ENCODE measurements around the gene ATG14. TPM values are rescaled to one million over a fixed set of nuclear protein-coding genes. Genes with fewer than 3 reads are reported as not detected.

Gene ATG14
- polyA plus RNA-seq, 1 of the 3 experiments (the other 2 are of a cell fraction), result 4.3 TPM

DNA sequence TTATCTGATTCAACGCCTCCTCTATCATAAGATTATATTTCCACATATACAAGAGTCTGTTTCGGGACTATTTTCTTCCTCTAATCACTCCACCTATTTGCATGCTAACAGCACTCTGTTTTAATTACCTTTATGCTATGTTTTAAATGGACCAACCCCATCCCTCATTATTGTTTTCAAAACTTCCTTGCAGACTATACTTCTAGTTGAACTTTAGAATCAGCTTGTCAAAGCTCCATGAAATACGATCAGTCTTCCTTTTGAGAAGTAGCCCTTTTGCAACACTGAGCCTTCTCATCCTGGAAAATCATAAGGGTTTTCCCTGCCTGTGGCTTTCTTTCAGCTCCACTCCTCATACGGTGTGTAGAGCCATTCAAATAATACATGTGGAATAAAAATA lies 36.9 kb downstream of the ATG14 start:
- no peaks in the 10 kb centered on the region for H3F3A ChIP-seq (replicated peaks; ENCODE audit: insufficient read depth)
- no peaks in the 10 kb centered on the region for H3K9me2 ChIP-seq
- no peak overlapping the region for H3K4me2 ChIP-seq
- H3K9ac ChIP-seq, result no peak overlapping the region
- ChIA-PET CTCF (interaction anchor here (3.5 kb wide), 1 partner anchor 20 kb away, joined by 18 read pairs; no protein-coding TSS in a partner anchor), POLR2A (interaction anchor here (0.6 kb wide), 1 partner anchor 903 kb away, joined by 4 read pairs; no protein-coding TSS in a partner anchor)
- H3K79me2 ChIP-seq (ENCODE audit: insufficient read depth), result no peaks in the 10 kb centered on the region
- no peaks in the 10 kb centered on the region for H3K9me3 ChIP-seq
- H3K4me3 ChIP-seq (ENCODE audit: low read depth in 2 of 2, low read length in 1 of 2), result no peak overlapping the region
- peaks cover 17 to 23% of the 10 kb centered on the region in 2 experiments for H3K36me3 ChIP-seq (replicated peaks in 1 of 2; ENCODE audit: control insufficient read depth in 1 of 2, insufficient read depth in 2 of 2, low read length in 1 of 2)
- no peak for DNase-seq
- H4K20me1 ChIP-seq (ENCODE audit: insufficient read depth), result no peaks in the 10 kb centered on the region
- H2AFZ ChIP-seq (ENCODE audit: low read depth), result no peak overlapping the region
- WGBS (ENCODE audit: low lambda C conversion rate), result 95% methylated on average over 4 of the region's 4 CpGs
- TF ChIP-seq MXI1 (IDR thresholded peaks at IDR 0.05; ENCODE audit: low read depth, low read length), result no peak
- TF ChIP-seq NRF1 (IDR thresholded peaks at IDR 0.05; ENCODE audit: low read depth, low read length), result no peak
- TF ChIP-seq YY1 (IDR thresholded peaks at IDR 0.05; ENCODE audit: low read depth), result no peak
- TF ChIP-seq MEF2A (IDR thresholded peaks at IDR 0.05; ENCODE audit: borderline replicate concordance, low read depth), result no peak
- no peak for TF ChIP-seq RXRA (IDR thresholded peaks at IDR 0.05; ENCODE audit: borderline replicate concordance, low read depth)
- TF ChIP-seq FOXM1 (IDR thresholded peaks at IDR 0.05; ENCODE audit: low read depth), result no peak
- TF ChIP-seq, protein P1, sequence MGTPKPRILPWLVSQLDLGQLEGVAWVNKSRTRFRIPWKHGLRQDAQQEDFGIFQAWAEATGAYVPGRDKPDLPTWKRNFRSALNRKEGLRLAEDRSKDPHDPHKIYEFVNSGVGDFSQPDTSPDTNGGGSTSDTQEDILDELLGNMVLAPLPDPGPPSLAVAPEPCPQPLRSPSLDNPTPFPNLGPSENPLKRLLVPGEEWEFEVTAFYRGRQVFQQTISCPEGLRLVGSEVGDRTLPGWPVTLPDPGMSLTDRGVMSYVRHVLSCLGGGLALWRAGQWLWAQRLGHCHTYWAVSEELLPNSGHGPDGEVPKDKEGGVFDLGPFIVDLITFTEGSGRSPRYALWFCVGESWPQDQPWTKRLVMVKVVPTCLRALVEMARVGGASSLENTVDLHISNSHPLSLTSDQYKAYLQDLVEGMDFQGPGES (IDR thresholded peaks at IDR 0.05; ENCODE audit: low read depth, low read length), result no peak
- TF ChIP-seq, protein P2, sequence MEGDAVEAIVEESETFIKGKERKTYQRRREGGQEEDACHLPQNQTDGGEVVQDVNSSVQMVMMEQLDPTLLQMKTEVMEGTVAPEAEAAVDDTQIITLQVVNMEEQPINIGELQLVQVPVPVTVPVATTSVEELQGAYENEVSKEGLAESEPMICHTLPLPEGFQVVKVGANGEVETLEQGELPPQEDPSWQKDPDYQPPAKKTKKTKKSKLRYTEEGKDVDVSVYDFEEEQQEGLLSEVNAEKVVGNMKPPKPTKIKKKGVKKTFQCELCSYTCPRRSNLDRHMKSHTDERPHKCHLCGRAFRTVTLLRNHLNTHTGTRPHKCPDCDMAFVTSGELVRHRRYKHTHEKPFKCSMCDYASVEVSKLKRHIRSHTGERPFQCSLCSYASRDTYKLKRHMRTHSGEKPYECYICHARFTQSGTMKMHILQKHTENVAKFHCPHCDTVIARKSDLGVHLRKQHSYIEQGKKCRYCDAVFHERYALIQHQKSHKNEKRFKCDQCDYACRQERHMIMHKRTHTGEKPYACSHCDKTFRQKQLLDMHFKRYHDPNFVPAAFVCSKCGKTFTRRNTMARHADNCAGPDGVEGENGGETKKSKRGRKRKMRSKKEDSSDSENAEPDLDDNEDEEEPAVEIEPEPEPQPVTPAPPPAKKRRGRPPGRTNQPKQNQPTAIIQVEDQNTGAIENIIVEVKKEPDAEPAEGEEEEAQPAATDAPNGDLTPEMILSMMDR (IDR thresholded peaks at IDR 0.05), result no peak
- TF ChIP-seq ELF1 (IDR thresholded peaks at IDR 0.05), result no peak
- no peak for TF ChIP-seq JUND (IDR thresholded peaks at IDR 0.05)
- no peak for TF ChIP-seq NFIC (IDR thresholded peaks at IDR 0.05; ENCODE audit: borderline replicate concordance)
- no peaks in the 10 kb centered on the region for H3K27me3 ChIP-seq (ENCODE audit: insufficient read depth)
- no peak overlapping the region for H3K27ac ChIP-seq (ENCODE audit: low read depth in 2 of 2, low read length in 1 of 2)
- H3K4me1 ChIP-seq (ENCODE audit: control insufficient read depth in 1 of 2, insufficient read depth in 2 of 2, low read depth in 1 of 2, low read length in 1 of 2), result no peaks in the 10 kb centered on the region

DNA sequence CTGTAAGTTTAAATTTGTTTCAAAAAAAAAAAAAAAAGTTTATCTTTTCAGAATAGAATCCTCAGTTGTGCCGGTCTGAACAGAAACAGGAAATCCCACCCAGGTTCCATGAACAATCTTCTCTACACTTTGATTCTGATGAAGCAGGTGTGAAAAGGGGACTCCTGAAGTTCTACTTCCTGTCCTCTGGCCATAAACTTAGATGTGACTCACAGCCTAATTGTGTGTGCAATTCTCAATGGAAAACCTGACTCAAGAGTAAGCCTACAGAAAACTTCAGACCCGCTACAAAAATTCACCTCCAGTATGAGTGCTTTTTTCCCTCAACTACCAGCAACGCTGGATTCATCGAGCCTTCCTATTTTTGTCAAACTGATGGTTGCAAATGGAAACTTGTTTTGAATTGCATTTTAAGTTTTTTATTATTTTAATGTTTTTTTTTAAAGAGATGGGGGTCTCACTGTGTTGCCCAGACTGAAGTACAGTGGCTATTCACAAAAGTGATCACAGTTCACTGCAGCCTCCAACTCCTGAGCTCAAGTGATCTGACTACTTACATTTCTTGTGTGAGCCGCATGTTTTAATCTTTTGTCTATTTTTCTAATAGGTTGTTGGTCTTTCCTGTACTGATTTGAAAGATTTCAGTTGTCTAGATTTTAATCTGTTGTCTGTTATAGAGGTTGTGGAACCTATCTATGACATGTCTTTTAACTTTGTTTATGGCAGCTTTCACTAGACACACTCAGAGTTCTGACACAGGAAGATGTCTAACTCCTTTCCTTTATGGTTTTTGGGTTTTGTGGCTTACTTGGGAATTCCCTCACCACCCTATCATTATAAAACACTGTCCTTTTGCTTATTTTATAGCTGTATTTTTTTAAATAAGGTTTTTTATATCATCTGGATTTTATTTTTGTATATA lies 37.6 kb downstream of the ATG14 start:
- Histone ChIP-seq H3K36me3 (replicated peaks in 1 of 2; ENCODE audit: control insufficient read depth in 1 of 2, insufficient read depth in 2 of 2, low read length in 1 of 2) (peaks cover 14 to 30% of the 10 kb centered on the region in 2 experiments), H3K4me3 (ENCODE audit: low read depth in 2 of 2, low read length in 1 of 2) (no peak overlapping the region), H3K9ac (no peak overlapping the region), H3F3A (replicated peaks; ENCODE audit: insufficient read depth) (no peaks in the 10 kb centered on the region), H3K4me1 (ENCODE audit: control insufficient read depth in 1 of 2, insufficient read depth in 2 of 2, low read depth in 1 of 2, low read length in 1 of 2) (no peaks in the 10 kb centered on the region), H3K9me3 (no peaks in the 10 kb centered on the region), H3K4me2 (no peak overlapping the region), H3K27me3 (ENCODE audit: insufficient read depth) (no peaks in the 10 kb centered on the region), H2AFZ (ENCODE audit: low read depth) (no peak overlapping the region), H4K20me1 (ENCODE audit: insufficient read depth) (no peaks in the 10 kb centered on the region), H3K27ac (ENCODE audit: low read depth in 2 of 2, low read length in 1 of 2) (no peak overlapping the region), H3K9me2 (no peaks in the 10 kb centered on the region), H3K79me2 (ENCODE audit: insufficient read depth) (no peaks in the 10 kb centered on the region)
- POLR2A ChIA-PET, result interaction anchor here (0.6 kb wide), 1 partner anchor 904 kb away, joined by 4 read pairs; no protein-coding TSS in a partner anchor
- CTCF ChIA-PET, result interaction anchor here (1.6 to 3.5 kb wide), 3 partner anchors 19 to 161 kb away, joined by 5 to 18 read pairs (median 6); partner anchors contain the start of gene FBXO34
- TF ChIP-seq FOXM1 (IDR thresholded peaks at IDR 0.05; ENCODE audit: low read depth) (no peak), RAD21 (IDR thresholded peaks at IDR 0.05; ENCODE audit: low read length) (no peak), CHD2 (IDR thresholded peaks at IDR 0.05; ENCODE audit: low read length, partially characterized antibody) (no peak), GABPA (IDR thresholded peaks at IDR 0.05; ENCODE audit: low read depth) (no peak)
- TF ChIP-seq, protein P3, sequence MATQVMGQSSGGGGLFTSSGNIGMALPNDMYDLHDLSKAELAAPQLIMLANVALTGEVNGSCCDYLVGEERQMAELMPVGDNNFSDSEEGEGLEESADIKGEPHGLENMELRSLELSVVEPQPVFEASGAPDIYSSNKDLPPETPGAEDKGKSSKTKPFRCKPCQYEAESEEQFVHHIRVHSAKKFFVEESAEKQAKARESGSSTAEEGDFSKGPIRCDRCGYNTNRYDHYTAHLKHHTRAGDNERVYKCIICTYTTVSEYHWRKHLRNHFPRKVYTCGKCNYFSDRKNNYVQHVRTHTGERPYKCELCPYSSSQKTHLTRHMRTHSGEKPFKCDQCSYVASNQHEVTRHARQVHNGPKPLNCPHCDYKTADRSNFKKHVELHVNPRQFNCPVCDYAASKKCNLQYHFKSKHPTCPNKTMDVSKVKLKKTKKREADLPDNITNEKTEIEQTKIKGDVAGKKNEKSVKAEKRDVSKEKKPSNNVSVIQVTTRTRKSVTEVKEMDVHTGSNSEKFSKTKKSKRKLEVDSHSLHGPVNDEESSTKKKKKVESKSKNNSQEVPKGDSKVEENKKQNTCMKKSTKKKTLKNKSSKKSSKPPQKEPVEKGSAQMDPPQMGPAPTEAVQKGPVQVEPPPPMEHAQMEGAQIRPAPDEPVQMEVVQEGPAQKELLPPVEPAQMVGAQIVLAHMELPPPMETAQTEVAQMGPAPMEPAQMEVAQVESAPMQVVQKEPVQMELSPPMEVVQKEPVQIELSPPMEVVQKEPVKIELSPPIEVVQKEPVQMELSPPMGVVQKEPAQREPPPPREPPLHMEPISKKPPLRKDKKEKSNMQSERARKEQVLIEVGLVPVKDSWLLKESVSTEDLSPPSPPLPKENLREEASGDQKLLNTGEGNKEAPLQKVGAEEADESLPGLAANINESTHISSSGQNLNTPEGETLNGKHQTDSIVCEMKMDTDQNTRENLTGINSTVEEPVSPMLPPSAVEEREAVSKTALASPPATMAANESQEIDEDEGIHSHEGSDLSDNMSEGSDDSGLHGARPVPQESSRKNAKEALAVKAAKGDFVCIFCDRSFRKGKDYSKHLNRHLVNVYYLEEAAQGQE (IDR thresholded peaks at IDR 0.05; ENCODE audit: low read depth, low read length), result no peak
- 96% methylated on average over 5 of the region's 5 CpGs for WGBS (ENCODE audit: low lambda C conversion rate)
- DNase-seq, result no peak

Data from SK-N-SH (cell line).